HG03571 (cell line): ENCODE data around the gene MAP3K1.
"Not testable (repeated sequence)": the region's sequence is repeated elsewhere in the genome, so short reads cannot be mapped to it uniquely, and the experiment has no call there.

ENCODE experiments used
- ATAC-seq: cut with Tn5 transposase; IDR thresholded peaks from one replicate; pipeline ENCODE4 v1.9.1; 2021; ENCODE audit not compliant: unreplicated experiment

Gene MAP3K1

DNA sequence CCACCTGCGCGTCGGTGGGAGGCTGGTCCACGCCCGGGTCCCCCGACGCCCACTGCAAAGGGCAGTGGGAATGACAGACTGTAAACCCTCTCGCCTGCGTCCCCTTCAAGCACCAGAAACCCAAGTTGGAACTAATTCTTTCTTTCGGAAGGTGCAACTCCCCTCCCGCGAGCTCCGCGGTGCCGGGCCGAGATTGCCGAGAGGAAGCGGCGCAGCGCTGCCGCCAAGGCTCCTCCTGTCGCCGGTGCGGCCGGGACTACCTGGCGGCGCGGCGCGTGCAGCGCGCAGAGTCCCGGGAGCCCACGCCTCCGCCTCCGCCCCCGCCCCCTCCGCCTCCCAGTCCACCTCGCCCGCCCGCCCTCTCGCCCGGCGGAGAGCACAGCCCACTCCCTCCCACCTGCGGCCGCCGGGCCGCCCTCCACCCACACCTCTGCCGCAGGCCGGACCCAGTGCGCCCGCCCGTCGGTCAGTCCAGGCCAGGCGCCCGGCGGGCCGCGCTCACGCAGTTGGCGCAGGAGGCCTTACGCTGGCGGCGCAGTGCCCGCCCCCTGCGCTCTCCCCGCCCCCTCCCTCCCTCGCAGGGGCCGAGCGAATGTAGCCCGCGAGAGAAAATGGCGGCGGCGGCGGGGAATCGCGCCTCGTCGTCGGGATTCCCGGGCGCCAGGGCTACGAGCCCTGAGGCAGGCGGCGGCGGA, at the start of gene MAP3K1:
MAP3K1 (plus strand) TSS at position 587 of the 695 bp plus-strand sequence; CDS start at position 612, 25 bp downstream.
- ATAC-seq: peak; percentile 48

DNA sequence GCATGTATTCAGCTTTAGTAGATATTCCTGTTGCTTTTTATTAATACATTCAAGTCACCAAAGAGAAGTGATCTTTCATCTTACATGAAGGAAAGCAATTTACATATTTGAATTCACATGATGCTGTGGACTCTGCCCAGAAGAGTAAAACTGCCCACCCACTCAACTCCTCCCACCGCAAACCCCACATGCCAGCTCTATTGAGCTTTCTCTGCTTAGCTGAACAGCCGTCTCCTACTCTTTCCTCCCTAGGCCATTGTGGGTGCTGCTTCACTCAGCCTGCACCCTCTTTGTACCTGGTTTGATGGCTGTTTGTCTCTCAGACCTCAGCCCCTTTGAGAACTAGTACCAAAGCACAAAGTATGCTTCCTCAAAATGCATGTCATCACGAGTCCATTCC, 48.4 kb upstream of the MAP3K1 start:
- ATAC-seq: no peak

DNA sequence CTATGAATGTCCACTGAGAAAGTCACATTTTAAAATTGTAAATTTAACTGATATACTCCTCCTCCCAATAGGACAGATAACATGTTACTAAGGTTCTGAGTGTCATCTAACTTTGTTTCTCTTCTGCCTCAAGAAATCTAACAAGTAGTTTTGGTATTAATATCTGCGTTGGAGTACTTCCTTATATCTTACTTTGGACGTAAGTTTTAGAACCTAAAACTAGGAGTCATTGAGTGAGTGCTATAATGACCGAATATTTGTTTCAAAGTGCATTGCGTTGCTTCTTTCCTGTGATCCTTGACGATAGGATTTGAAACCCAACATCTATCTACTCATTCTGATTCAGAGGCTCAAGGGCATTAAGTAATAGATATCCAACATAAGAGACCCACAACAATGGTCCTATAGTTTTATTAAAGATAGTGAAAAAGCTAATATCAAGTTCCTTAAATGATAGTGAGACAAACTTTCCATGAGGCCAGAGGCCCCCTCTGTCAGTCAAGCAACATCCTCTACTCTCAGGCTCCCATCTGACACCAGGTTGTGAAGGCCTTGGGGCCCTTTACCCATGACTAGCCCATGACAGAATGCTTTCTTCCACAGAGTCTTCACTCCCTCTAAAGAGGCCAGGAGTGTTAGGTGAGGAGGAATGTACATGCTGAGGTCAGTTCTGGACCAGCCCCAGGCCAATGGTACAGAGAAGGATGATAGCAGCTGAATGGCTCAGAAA, 45.3 kb upstream of the MAP3K1 start:
- ATAC-seq: no peak

DNA sequence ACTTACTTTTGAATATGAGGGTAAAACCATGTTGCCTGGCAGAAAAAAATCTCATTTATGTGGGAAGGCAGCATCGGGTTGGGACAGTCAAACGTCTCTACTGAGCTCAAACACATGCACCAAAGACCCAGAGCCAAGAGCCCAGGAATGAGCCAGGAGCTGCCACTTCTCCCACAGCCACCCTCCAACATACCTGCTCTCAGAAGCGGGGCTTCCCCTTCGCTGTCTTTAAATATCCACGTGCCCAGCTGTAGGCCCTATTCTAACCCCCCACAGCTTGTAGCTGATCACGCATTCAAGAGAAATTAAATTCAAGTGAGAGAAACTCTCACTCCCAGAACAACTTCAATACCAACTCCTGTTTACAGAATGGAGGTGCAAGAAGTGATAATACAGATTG, 42.6 kb upstream of the MAP3K1 start:
- ATAC-seq: no peak

DNA sequence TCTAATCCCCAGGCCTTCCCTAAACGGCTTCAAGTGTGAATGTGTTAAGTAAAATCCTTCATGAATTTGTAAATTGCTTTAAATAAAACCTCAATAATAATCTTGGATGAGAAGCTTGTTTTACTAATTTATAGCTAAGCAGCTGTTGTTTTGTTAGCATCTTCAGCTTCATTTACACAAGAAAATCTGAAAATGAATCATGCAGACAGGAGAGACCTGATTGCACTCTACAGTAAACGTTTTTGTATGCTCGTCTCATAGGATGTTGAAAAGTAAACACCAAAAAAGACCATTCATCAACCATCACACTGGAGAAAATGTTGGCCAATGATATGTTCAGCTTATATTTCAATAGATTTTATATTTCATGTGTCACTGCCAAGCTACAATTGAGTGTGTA, 40.4 kb upstream of the MAP3K1 start:
- ATAC-seq: no peak

DNA sequence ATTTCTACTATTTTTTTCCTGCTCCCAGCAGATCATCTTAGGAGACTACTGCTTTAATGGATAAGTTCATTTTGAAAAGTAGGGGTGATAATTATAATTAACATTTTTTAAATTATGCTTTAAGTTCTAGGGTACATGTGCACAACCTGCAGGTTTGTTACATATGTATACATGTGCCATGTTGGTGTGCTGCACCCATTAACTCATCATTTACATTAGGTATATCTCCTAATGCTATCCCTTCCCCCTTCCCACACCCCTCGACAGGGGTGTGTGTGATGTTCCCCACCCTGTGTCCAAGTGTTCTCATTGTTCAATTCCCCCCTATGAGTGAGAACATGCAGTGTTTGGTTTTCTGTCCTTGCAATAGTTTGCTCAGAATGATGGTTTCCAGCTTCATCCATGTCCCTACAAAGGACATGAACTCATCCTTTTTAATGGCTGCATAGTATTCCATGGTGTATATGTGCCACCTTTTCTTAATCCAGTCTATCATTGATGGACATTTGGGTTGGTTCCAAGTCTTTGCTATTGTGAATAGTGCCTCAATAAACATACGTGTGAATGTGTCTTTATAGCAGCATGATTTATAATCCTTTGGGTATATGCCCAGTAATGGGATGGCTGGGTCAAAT, 39.0 kb upstream of the MAP3K1 start:
- not testable (repeated sequence) for ATAC-seq

DNA sequence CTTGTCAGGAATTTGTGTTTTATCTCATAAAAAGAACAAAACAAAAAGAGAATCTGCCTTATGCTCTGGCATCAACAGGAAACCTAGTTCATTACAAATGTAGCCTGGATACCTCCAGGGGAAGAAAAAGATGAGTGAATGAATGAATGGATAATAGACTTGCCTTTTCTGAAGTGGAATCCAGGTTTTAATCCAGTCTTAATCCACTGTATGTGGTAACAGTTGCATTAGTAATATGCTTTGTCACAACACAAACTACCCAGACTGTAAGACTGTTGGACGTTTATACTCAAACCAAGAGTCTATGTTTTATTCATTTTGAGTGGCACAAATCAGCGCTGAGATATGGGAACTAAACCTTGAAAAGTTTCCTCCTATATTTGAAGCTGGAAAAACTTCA, 32.1 kb upstream of the MAP3K1 start:
- ATAC-seq: no peak

DNA sequence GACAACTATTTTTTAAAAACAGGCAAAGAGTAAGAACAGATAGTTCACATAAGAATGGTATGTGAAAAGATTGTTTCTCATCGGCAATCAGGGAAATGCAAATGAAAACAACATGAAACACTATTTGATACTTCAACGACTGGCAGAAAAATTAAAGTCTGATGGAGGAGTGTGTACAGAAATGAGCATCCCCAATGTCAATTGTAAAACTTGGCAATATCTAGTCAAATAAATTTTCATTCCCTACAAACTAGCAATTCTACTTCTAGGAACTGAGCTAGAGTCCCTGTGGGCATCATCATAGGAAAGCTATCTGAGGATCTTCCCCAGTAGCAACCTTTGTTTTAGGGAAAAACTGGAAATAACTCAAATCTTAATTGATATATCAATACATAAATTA, 29.0 kb upstream of the MAP3K1 start:
- ATAC-seq: no peak

DNA sequence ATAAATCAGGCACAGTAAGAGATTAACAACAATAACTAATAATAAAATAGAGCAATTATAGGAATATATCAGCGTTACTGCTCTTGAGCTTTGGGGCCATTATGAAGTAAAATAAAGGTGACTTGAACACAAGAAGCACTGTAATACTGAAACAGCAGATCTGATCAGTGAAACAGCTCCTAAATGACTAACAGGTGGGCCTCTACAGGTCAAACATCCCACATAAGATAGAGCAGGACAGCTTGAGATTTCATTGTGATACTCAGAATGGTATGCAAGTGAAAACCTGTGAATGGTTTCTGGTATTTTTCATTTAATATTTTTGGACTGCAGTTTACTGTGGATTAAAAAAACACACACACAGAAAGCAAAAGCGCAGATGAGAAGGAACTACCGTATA, 24.0 kb upstream of the MAP3K1 start:
- ATAC-seq: no peak

DNA sequence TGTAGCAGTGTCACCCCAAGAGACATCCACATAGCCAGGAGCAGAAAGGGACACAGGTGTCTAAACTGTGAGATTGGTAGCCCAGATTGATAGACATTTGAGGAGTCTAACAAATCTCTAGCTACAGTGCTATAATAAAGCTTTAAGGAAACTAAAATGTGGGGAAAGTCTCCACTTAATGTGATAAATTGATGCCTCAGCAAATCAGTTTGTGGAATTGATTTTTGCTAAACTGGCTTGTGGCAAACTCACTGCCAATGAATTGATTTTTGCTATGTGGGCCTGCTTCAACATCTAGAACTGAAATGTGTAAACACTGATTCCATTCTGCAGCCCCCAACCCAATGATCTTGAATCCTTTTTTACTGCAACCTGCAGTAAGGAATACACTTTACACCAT, 16.8 kb upstream of the MAP3K1 start:
- no peak for ATAC-seq

DNA sequence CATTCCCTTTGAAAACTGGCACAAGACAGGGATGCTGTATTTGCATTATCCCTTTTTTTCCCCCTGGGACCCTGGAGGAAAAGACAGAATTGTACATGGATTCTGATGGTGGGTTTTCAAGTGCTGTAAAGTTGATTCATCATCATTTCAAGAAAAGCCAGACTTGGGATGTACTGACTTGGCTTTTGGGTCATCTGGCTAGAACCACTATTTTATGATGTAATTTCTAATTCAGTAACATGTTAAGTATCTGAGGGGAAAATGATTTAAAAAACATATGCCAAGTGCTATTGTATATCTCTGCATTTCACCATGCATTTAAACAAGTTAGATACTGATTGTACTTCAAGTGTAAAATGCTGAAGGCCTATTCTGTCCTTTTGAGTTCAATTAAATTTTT, 15.2 kb upstream of the MAP3K1 start:
- no peak for ATAC-seq

DNA sequence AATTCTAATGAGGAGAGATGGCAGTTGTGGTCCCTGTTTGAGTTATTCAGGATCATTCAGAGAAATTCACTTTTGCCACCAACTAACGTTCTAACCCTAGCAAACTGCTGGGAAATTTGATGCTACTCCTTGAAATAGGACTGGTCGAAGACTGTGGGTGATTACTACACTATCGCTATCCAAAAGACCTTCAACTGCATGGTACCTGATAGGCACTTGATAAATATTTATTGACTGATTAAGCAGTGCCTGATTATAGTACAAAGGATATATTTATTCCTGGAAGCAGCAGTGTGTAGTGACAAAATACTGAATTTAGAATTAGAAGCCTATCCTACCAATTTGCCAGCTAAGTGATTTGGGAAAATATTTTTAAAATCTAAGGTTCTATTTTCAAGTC, 14.1 kb upstream of the MAP3K1 start:
- no peak for ATAC-seq

DNA sequence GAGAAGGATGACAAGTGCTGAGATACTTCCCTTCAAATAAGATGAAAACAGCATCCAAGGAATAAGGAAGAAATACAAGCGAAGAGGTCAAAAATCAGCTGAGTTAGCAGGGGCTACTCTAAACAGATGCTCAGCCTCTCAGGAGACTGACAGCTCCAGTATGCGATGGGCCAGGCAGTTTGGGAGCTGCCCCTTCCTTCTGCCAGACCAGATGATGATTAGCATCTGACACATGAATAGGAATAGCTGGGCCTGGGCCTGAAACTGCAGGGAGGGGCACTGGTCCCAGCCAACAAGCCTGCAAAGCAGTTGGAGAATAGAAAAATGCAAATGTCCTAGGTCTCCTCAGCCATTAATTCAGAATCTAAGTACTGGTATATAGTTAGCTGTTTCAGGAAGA, 13.1 kb upstream of the MAP3K1 start:
- no peak for ATAC-seq

DNA sequence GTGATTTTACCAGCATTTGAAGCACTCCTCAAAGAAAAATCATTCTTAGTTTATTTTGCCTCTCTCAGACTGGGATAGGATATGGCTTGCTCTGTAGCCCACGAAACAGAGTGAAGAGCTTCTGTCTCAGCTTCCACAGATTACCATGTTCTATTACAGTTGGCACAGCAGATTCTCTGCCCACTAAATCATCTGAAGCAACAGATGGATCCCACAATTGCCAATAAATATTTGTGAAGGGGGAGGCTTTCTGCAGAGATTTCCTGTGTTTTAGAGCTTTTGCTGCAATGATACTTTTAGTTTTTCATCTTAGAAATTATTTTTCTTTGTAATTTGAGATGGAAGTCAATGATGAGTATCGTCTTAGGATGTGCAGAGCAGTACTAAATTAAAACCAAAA, 12.3 kb upstream of the MAP3K1 start:
- no peak for ATAC-seq

DNA sequence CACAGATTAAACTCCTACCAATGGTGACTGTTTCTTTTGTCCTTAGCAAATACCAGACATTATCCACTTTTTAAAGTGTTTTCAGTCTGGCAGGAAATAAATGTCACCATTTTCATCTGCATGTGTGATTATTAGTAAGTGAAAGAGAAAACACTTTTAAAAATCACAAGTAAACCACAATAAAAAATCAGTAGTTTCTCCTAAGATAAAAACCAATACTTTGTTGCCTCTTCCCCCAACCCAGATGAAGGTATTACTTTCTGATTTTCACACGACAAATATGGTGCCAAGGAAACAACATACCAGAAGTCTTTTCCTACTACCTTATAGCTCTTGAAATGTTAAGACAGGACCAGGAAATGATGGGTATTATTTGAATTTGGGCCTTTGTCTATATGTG, 11.5 kb upstream of the MAP3K1 start:
- ATAC-seq: no peak

DNA sequence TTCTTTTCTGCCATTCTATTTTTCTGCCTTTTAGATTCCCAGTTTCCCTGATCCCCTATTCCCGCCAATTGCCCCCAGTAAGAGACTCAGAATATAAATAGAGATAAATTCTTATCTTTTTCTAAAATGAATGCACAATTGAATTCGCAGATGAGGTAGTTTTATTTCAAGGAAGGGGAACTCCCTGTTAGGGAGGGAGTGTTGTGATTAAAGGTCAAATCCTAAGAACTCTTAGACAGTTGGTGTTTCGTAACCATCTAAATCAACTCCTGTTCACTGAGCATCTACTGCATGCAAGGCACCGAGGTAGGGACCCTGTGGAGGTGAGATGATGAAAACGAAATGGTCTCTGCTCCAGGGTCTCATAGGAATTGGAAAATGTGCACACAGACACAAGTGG, 7.7 kb upstream of the MAP3K1 start:
- no peak for ATAC-seq

DNA sequence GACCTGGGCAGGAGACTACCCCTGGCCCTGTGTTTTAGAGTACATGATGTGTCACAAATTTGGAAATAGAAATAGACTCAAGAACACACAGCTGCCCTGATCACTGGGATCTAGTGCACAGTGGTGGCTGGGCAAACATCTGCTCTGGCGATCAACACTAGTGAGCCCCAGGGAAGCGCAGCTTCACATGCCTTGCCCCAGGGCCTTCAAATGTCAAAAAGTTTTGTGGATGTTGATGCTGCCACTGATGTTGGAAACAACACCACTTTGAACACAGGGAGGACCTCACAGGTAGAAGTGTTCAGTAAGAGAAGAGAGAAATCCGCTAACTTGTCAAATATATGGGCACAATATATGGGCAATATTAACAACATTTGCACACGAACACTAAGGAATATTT, 7.1 kb upstream of the MAP3K1 start:
- no peak for ATAC-seq

DNA sequence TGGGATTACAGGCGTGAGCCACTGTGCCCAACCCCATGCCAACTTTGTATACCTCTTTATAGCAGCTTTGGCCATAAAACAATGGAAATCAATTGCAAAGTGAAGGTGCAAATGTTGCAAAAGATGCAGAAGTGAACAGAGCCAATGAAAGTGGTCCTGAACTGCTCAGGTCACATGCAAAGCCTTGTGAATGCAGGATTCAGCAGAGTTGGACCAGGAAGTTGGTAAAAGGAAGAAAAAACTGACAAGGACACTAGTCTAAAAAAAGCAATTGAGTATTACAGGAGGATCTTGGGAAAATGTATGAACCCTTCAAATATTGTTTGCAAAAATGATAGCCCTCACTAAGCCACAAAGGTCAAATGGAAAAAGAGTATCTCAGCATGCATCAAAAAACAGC, 4.5 kb upstream of the MAP3K1 start:
- ATAC-seq: no peak

DNA sequence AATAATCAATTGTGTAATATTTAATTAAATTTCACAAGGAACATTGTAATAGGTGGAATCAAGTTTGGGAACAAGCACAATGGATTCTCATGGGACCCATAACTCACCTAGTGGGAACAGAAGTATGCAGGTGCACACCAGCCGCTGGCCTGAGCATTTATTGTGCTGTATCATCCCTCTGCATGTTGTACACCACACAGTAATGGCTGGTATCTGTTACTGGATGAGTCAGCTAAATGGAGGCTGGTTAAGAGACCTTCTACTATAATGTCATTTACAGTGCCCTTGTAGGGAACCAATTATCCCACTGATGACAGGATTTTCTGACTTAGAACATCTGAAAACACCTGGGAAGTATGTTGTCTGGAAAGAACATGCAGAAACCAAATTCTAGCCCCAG, 3.2 kb upstream of the MAP3K1 start:
- no peak for ATAC-seq

DNA sequence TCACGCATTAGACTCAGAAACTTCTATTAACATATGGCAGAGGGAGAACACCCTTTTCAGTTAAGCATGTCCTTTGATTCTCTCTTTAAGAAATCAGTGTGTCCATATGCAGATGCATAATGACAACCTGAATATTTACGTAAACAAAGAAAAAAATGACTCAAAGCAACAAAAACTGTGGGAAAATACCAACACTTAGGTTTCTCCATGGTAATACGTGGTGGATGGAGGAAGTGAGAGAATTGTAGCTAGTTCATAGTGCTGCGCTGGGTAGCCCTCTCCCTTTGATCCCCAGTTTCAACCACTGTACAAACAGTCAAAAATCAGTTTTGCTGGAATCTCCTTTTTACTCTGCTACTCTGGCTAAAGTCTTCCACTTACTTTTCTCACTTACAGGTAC, 2.0 kb upstream of the MAP3K1 start:
- no peak for ATAC-seq

DNA sequence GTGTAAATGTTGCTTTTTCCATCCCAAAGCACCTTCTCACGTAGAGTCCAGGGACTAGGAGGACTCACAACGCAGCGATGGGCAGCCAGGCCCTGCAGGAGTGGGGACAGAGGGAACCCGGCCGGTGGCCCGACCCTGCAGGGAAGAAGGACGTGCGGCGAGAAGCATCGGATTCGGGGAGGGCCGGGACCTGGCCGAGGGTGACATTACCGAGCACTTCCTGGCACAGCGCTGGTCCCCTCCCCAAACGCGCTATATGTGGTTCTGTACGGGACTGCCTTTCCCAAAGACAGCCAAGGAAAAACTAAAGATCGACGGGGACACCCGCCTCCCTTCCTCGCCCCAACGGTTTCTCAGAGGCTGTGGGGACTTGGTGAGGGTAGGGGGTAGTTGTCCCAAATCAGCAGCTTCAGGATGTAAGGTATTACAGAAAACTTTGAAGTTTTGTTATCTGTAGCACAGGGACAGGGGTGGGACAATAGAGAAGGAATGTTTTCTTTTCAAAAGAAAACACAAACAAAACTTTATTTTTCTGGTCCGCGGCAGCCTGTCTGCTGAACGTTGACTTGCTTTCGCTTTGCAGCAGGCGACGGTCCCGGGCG, 887 bp upstream of the MAP3K1 start:
- no peak for ATAC-seq
